Endothelial cell of umbilical vein (primary cell): Measurements from ENCODE around the gene CCDC144A. TPM values are rescaled to one million over a fixed set of nuclear protein-coding genes. Genes with fewer than 3 reads are reported as not detected.

Experiments used
- BruUV-seq: library from RNA; stranded (reverse); fragments of 400-500 nt; replicated peaks from 2 replicates; lab custom pipeline; 2021; lab: Mats Ljungman, UMichigan
- CTCF ChIA-PET: fragments of 300-600, 350-600 bp; sonication (Branson Sonifier 250); formaldehyde crosslinking; loops from one replicate; lab custom pipeline; 2021; ENCODE audit warnings: antibody characterized with exemption, inconsistent platforms; lab: Charles Lee
- POLR2A ChIA-PET: fragments of 300-600, 350-600 bp; sonication (Branson Sonifier 250); formaldehyde crosslinking; loops from one replicate; lab custom pipeline; 2021; ENCODE audit warnings: antibody characterized with exemption, inconsistent platforms; lab: Charles Lee
- DNase-seq: peaks from one replicate; pipeline ENCODE4 v3.0.0-alpha.2; 2011; ENCODE audit warnings: low read depth, low spot score
- FAIRE-seq: peaks from 2 replicates; lab custom pipeline; 2011; peaks lifted over from hg19 to GRCh38; lab: Jason Lieb, UNC
- H2AFZ ChIP-seq: 2 replicates; pipeline ENCODE4 v1.6.0; 2012; ENCODE audit warnings: low read depth, low read length, control low read depth, inconsistent platforms
- H3K27ac ChIP-seq: 2 replicates; pipeline ENCODE4 v1.5.1; 2011; ENCODE audit warnings: low read depth, mild to moderate bottlenecking, control low read depth, low read length, moderate library complexity; ENCODE audit not compliant: insufficient read depth
- H3K27me3 ChIP-seq, 2 experiments: 2 replicates each; pipeline versions ENCODE4 v1.6.0 to v1.6.1; 2011; ENCODE audit warnings: low read length in 2 of 2, mixed read lengths in 1 of 2; ENCODE audit not compliant: control insufficient read depth in 2 of 2, insufficient read depth in 2 of 2
- H3K36me3 ChIP-seq, 2 experiments: 2 replicates in 1 of 2; 3 replicates in 1 of 2; pipeline ENCODE4 v1.5.1; 2011; ENCODE audit warnings: low read length in 2 of 2, mild to moderate bottlenecking in 1 of 2, moderate library complexity in 1 of 2; ENCODE audit not compliant: control insufficient read depth in 2 of 2, insufficient read depth in 2 of 2; ENCODE audit errors: extremely low read depth in 1 of 2
- H3K4me1 ChIP-seq: 3 replicates; pipeline ENCODE4 v1.5.1; 2011; ENCODE audit warnings: mild to moderate bottlenecking, low read length; ENCODE audit not compliant: control insufficient read depth, insufficient read depth; ENCODE audit errors: extremely low read depth
- H3K4me2 ChIP-seq: 2 replicates; pipeline ENCODE4 v1.6.1; 2011; ENCODE audit warnings: low read length, control low read depth, mixed read lengths; ENCODE audit not compliant: insufficient read depth
- H3K4me3 ChIP-seq, 3 experiments: fragments of 200-600 bp in 1 of 3; sonication (generic), shearing (Covaris generic) in 1 of 3; replicated peaks in 1 of 3; 2 replicates each; pipeline ENCODE4 v1.5.1; 2011 to 2016; ENCODE audit warnings: control low read depth in 3 of 3, low read length in 3 of 3, mild to moderate bottlenecking in 2 of 3, inconsistent platforms in 1 of 3, low read depth in 1 of 3, moderate library complexity in 1 of 3; ENCODE audit not compliant: insufficient read depth in 1 of 3
- H3K79me2 ChIP-seq: 2 replicates; pipeline ENCODE4 v1.6.0; 2012; ENCODE audit warnings: low read length, inconsistent platforms; ENCODE audit not compliant: control insufficient read depth, insufficient read depth
- H3K9ac ChIP-seq: replicated peaks from 2 replicates; pipeline ENCODE3; 2011; ENCODE audit warnings: low read length, control low read depth; ENCODE audit not compliant: insufficient read depth; ENCODE audit errors: extremely low read depth
- H3K9me1 ChIP-seq: replicated peaks from 3 replicates; pipeline ENCODE4 v1.6.0; 2011; ENCODE audit warnings: mild to moderate bottlenecking, low read length; ENCODE audit not compliant: control insufficient read depth, insufficient read depth; ENCODE audit errors: extremely low read depth
- H3K9me3 ChIP-seq: replicated peaks from 2 replicates; pipeline ENCODE4 v1.5.1; 2012; ENCODE audit warnings: low read length, inconsistent platforms; ENCODE audit not compliant: control insufficient read depth, insufficient read depth
- H4K20me1 ChIP-seq: replicated peaks from 2 replicates; pipeline ENCODE3; 2011; ENCODE audit warnings: mild to moderate bottlenecking, low read length; ENCODE audit not compliant: control insufficient read depth, insufficient read depth; ENCODE audit errors: extremely low read depth
- CTCF ChIP-seq, 2 donors: IDR thresholded peaks; 1 replicate in 1 of 2; 2 replicates in 1 of 2; pipeline ENCODE4 v1.5.1; 2011; ENCODE audit warnings: low read length in 2 of 2, mild to moderate bottlenecking in 2 of 2, moderate library complexity in 2 of 2, control low read depth in 1 of 2, inconsistent platforms in 1 of 2, low read depth in 1 of 2; ENCODE audit not compliant: insufficient read depth in 1 of 2; ENCODE audit errors: extremely low read depth in 1 of 2
- FOS ChIP-seq: IDR thresholded peaks from 2 replicates; pipeline ENCODE4 v1.6.1; 2011; ENCODE audit warnings: mild to moderate bottlenecking, low read length, moderate library complexity, borderline replicate concordance; ENCODE audit not compliant: insufficient read depth
- GATA2 ChIP-seq: IDR thresholded peaks from 2 replicates; pipeline ENCODE4 v1.7.0; 2011; ENCODE audit warnings: low read depth, mild to moderate bottlenecking, moderate library complexity, mixed read lengths, low read length; ENCODE audit not compliant: insufficient read length, insufficient read depth
- JUN ChIP-seq: IDR thresholded peaks from 2 replicates; pipeline ENCODE4 v1.6.1; 2011; ENCODE audit warnings: borderline replicate concordance, low read depth; ENCODE audit not compliant: insufficient read length, insufficient read depth
- MYC ChIP-seq: IDR thresholded peaks from one replicate; pipeline ENCODE4 v1.6.1; 2011; ENCODE audit warnings: mild to moderate bottlenecking, low read depth, low read length
- POLR2A ChIP-seq: IDR thresholded peaks from 2 replicates; pipeline ENCODE4 v1.6.1; 2012; ENCODE audit warnings: low read depth, mild to moderate bottlenecking, control low read depth, low read length
- POLR2AphosphoS5 ChIP-seq: IDR thresholded peaks from 2 replicates; pipeline ENCODE4 v1.6.1; 2012; ENCODE audit warnings: low read depth, mild to moderate bottlenecking, control low read depth, low read length, moderate library complexity; ENCODE audit not compliant: insufficient read depth
- dilution Hi-C: fragments of 300-500 bp; cut with MboI; formaldehyde crosslinking; loops from one replicate; pipeline ENCODE4 v1.15.0; 2019; ENCODE audit warnings: low sequenced_read_pairs; ENCODE audit not compliant: extremely low pct_ligation_motif_present
- intact Hi-C: fragments of 100-400 bp; cut with micrococcal nuclease; formaldehyde crosslinking; loops from one replicate; pipeline ENCODE4 v1.10.0; 2022
- polyA plus RNA-seq, 4 experiments: library from polyadenylated mRNA; depleted of rRNA in 3 of 4; stranded (reverse) in 3 of 4; unstranded in 1 of 4; fragments of >200 nt; gene quantifications; 2 replicates each; pipeline versions ENCODE4 v1.2.1 to v1.2.3, GENCODE V29; 2011 to 2012; ENCODE audit warnings: missing spikeins in 1 of 4
- total RNA-seq: library from RNA; stranded (reverse); gene quantifications from 2 replicates; pipeline ENCODE4 v1.2.3, GENCODE V29; 2021

CCDC144A gene
- total and polyA plus RNA-seq, 2 donors (not counting 3 experiments of a cell fraction or from before 2014, with no cell fraction given), result 0.27 to 7.4 TPM

DNA sequence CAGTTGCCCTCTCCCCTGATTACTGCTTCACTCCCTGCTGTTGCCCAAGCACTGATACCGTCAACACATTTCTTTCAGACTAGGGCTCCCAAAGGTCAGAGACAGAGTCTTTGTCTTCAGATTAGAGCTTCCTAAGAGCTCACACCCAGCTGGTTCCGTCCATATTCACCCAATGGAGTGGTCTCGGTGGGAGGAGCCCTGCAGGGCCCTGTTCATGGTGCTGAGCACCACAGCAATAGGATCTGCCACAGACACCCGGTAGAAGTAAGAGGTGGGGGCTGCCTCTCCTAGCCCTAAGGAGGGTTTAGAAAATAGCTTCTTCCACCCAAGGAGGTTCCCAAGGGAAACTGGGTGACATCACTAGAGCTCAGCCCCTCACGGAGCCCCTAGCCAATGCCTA, 128.3 kb downstream of the CCDC144A start:
- FAIRE-seq, result no peak

More for the DNA sequence above, 128.3 kb downstream of the CCDC144A start:
- Histone ChIP-seq H3K79me2 (no peaks in the 10 kb centered on the region), H3K27me3 (no peaks in the 10 kb centered on the region), H2AFZ (no peak overlapping the region), H3K9me1 (no peaks in the 10 kb centered on the region), H3K4me1 (no peaks in the 10 kb centered on the region), H3K9me3 (no peaks in the 10 kb centered on the region), H4K20me1 (no peaks in the 10 kb centered on the region), H3K27ac (no peak overlapping the region), H3K36me3 (no peaks in the 10 kb centered on the region), H3K4me2 (no peak overlapping the region), H3K4me3 (no peak overlapping the region), H3K9ac (no peak overlapping the region)
- ChIA-PET CTCF (no interaction called here), POLR2A (no interaction called here)
- TF ChIP-seq POLR2AphosphoS5, result no peak
- TF ChIP-seq JUN, result no peak
- no peak for TF ChIP-seq FOS
- no peak for TF ChIP-seq MYC
- TF ChIP-seq CTCF (IDR thresholded peaks at IDR 0.05; ENCODE audit: extremely low read depth in 1 of 2, insufficient read depth in 1 of 2, low read depth in 1 of 2, low read length in 2 of 2), result no peak
- no peak for TF ChIP-seq POLR2A
- no peak for TF ChIP-seq GATA2
- DNase-seq, result no peak
- BruUV-seq, result no TSS peak
- dilution Hi-C loops, result no loop called here
- intact Hi-C loops, result no loop called here
